Mammary epithelial cell (primary cell): ENCODE measurements around the gene KIFC3.

Source experiments
- EZH2 ChIP-seq: IDR thresholded peaks from 2 replicates; pipeline ENCODE4 v1.6.1; 2012; ENCODE audit warnings: low read length, inconsistent platforms, borderline replicate concordance
- TF ChIP-seq, protein P1 (sequence below), 2 donors: IDR thresholded peaks in 1 of 2; conservative IDR thresholded peaks in 1 of 2; 2 replicates each; pipeline ENCODE4 v1.5.1; 2011 to 2012; ENCODE audit warnings: inconsistent platforms in 2 of 2, low read length in 2 of 2, mild to moderate bottlenecking in 2 of 2, control low read depth in 1 of 2, low read depth in 1 of 2; ENCODE audit not compliant: insufficient read depth in 1 of 2; ENCODE audit errors: extremely low read depth in 1 of 2

DNA sequence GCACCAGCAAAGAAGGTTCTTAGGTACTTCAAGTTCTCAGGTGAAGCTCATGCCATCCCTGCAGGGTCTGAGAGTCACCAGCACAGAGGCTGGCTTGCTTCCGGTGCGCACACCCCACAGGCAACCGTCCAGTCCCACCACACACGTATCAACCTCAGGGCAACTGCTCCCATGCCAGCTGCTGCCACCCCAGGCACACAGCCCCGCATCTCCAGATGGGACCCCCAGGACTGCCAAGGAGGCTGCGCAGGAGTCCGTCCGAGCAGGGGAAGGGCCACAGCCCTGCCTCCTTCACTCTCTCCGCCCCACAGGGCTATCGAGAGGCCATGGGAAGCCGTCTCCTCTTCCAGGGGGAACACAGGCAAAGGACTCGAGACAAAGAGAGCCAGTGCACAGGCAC lies 13.3 kb downstream of the KIFC3 start:
- TF ChIP-seq, protein P1, sequence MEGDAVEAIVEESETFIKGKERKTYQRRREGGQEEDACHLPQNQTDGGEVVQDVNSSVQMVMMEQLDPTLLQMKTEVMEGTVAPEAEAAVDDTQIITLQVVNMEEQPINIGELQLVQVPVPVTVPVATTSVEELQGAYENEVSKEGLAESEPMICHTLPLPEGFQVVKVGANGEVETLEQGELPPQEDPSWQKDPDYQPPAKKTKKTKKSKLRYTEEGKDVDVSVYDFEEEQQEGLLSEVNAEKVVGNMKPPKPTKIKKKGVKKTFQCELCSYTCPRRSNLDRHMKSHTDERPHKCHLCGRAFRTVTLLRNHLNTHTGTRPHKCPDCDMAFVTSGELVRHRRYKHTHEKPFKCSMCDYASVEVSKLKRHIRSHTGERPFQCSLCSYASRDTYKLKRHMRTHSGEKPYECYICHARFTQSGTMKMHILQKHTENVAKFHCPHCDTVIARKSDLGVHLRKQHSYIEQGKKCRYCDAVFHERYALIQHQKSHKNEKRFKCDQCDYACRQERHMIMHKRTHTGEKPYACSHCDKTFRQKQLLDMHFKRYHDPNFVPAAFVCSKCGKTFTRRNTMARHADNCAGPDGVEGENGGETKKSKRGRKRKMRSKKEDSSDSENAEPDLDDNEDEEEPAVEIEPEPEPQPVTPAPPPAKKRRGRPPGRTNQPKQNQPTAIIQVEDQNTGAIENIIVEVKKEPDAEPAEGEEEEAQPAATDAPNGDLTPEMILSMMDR (conservative IDR thresholded peaks at IDR 0.05 in 1 of 2, IDR thresholded peaks at IDR 0.05 in 1 of 2; ENCODE audit: extremely low read depth in 1 of 2, insufficient read depth in 1 of 2, low read depth in 1 of 2, low read length in 2 of 2): no peak
- no peak for TF ChIP-seq EZH2
